LNCaP clone FGC (cell line): ENCODE data around the gene PYGB.
A peak's percentile ranks its signal among the peaks of the same experiment; 100 is the strongest.

Experiments
- DNase-seq: peaks from one replicate; pipeline ENCODE4 v3.0.0-alpha.2; 2011; ENCODE audit warnings: low read depth
- H3K4me3 ChIP-seq: 2 replicates; pipeline ENCODE4 v1.5.1; 2011; ENCODE audit warnings: mild to moderate bottlenecking, low read depth, low read length, control low read depth
- CTCF ChIP-seq: IDR thresholded peaks from 2 replicates; pipeline ENCODE4 v1.5.1; 2012; ENCODE audit warnings: mild to moderate bottlenecking; ENCODE audit not compliant: control insufficient read depth, insufficient read depth; ENCODE audit errors: extremely low read depth

PYGB gene

DNA sequence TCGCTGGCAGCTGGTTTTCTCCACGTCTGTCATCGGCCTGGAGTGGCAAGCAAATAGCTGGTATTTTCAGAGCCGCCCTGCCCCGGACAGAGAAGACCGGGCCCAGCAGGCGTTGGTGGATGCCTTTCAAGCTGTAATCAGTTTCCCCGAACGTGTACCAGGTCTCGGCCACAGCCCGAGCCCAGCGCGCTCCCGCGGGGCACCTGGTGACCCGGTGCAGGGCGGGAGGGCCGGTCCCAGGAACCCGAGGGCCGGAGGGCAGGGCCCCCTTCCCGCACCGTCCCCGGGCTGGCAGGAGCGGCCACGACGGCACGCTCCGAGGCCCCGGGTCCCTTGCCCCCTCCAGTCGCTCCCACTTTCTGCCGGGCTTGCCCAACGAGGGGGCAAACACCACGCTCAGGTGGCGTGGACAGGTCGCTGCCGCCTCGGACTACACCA is 348 bp upstream of the PYGB start:
- DNase-seq: no peak
- no peak for TF ChIP-seq CTCF
- peak overlapping the region; percentile 75 for H3K4me3 ChIP-seq

DNA sequence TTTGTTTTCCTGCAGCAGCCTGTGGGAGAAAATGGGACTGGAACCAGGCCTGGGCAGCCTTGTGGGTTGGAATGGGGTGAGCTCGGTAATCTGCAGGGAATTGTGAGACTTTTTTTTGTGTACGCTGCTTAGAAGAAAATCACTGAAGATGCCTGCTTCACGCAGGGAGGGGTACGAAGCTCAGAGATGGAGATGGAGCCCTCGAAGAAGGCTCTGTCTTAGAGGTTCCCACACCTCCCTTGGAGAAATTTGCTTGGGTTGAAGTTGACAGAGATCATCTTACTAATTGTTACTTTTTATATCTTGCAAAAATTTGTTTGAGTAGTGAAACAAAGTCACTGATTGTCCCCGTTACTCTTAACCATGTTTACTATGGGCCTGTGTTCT is 894 bp downstream of the PYGB start:
- no peak for TF ChIP-seq CTCF
- H3K4me3 ChIP-seq: peak overlapping the region; percentile 75
- DNase-seq: no peak

GRCh38 chr20:25249198-25249931 is 1.5 kb downstream of the PYGB start:
- no peak for DNase-seq
- peak overlapping the region; percentile 75 for H3K4me3 ChIP-seq
- no peak for TF ChIP-seq CTCF

GRCh38 chr20:25250508-25250907 is 2.6 kb downstream of the PYGB start:
- DNase-seq: no peak
- peak overlapping the region; percentile 19 for H3K4me3 ChIP-seq
- no peak for TF ChIP-seq CTCF

- TF ChIP-seq CTCF: no peak
- DNase-seq: no peak
- H3K4me3 ChIP-seq: no peak overlapping the region
Observed at GRCh38 chr20:25251019-25251418, 3.1 kb downstream of the PYGB start.

DNA sequence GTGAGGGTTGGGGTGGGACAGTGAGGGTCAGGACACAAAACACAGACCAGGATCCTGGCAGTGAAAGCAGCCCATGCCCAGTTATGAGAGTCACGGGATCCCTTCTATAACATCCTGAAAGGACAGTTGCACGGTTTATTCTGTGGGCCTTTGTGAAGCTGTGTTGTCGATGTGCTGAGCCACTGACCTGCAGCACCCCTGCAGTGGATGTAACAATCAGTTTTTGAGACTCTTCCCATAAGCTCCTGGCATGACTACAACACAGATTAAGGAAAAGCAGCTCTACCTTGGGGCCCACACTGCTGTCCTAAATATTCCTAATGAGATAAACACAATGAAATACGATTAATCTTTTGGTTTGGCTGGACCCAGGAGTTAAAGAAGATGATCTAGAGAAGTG is 3.7 kb downstream of the PYGB start:
- H3K4me3 ChIP-seq: no peak overlapping the region
- TF ChIP-seq CTCF: no peak
- DNase-seq: no peak

- no peak for TF ChIP-seq CTCF
- no peak for DNase-seq
- H3K4me3 ChIP-seq: no peak overlapping the region
Observed at GRCh38 chr20:25252230-25252651, 4.4 kb downstream of the PYGB start.
